Measurements from ENCODE around the gene DEFB129. TPM values are rescaled to one million over a fixed set of nuclear protein-coding genes. Genes with fewer than 3 reads are reported as not detected.

Gene DEFB129
- total and polyA plus RNA-seq, 2 experiments from 2014 or later: not detected

- ATAC-seq: no peak
- TF ChIP-seq CREB1 (CRISPR knock-in tag; IDR thresholded peaks at IDR 0.05; ENCODE audit: low read depth) (no peak), EZH2 (IDR thresholded peaks at IDR 0.05; ENCODE audit: low read depth, unreplicated experiment) (no peak), CTCF (conservative IDR thresholded peaks at IDR 0.05; ENCODE audit: low read depth in 2 of 2) (no peak), STAT1 (IDR thresholded peaks at IDR 0.05; ENCODE audit: unreplicated experiment) (no peak), ZNF331 (CRISPR knock-in tag; IDR thresholded peaks at IDR 0.05; ENCODE audit: low read depth) (no peak), POLR2AphosphoS5 (IDR thresholded peaks at IDR 0.05; ENCODE audit: low read depth) (no peak), NANOG (IDR thresholded peaks at IDR 0.05; ENCODE audit: borderline replicate concordance) (no peak), ZNF114 (CRISPR knock-in tag; IDR thresholded peaks at IDR 0.05) (no peak)
- Mint-ChIP-seq H3K27me3 (ENCODE audit: insufficient read depth, low read depth, poor library complexity) (peaks cover 2% of the 10 kb centered on the region), H3K4me1 (peaks cover 9% of the 10 kb centered on the region), H3K36me3 (ENCODE audit: low read depth) (no peaks in the 10 kb centered on the region), H3K4me3 (no peak overlapping the region), H3K9me3 (peaks cover 3% of the 10 kb centered on the region; the same call in 2 of the 3 replicates), H3K27ac (no peak overlapping the region)
- H2AFZ ChIP-seq: no peak overlapping the region
- peaks cover 4% of the 10 kb centered on the region; the same call in 1 of the 2 replicates for H3K9me2 ChIP-seq (ENCODE audit: insufficient read depth)
- no peak for DNase-seq (ENCODE audit: low spot score)
- no peaks in the 10 kb centered on the region for H3F3A ChIP-seq (replicated peaks; ENCODE audit: low read depth)
- no peak overlapping the region for H3K27ac ChIP-seq (ENCODE audit: low read depth)
- H3K4me2 ChIP-seq: no peak overlapping the region
- H3K79me2 ChIP-seq (replicated peaks; ENCODE audit: insufficient read depth): no peaks in the 10 kb centered on the region
- no peak overlapping the region for H3K4me3 ChIP-seq
- H4K20me1 ChIP-seq (replicated peaks; ENCODE audit: insufficient read depth): no peaks in the 10 kb centered on the region
- peaks cover 2% of the 10 kb centered on the region; the same call in 1 of the 2 replicates for H3K27me3 ChIP-seq (ENCODE audit: insufficient read depth)
- H3K4me1 ChIP-seq (ENCODE audit: insufficient read depth): peaks cover 9% of the 10 kb centered on the region
- H3K36me3 ChIP-seq (ENCODE audit: insufficient read depth): no peaks in the 10 kb centered on the region
Observed at GRCh38 chr20:184288-184687, 42.8 kb upstream of the DEFB129 start.

- peaks cover 22% of the 10 kb centered on the region for H3K9me3 Mint-ChIP-seq
- TF ChIP-seq JUNB (IDR thresholded peaks at IDR 0.05; ENCODE audit: unreplicated experiment) (no peak), NANOG (IDR thresholded peaks at IDR 0.05; ENCODE audit: borderline replicate concordance) (no peak), EZH2 (IDR thresholded peaks at IDR 0.05; ENCODE audit: low read depth, unreplicated experiment) (no peak), ZNF331 (CRISPR knock-in tag; IDR thresholded peaks at IDR 0.05; ENCODE audit: low read depth) (no peak), STAT1 (IDR thresholded peaks at IDR 0.05; ENCODE audit: unreplicated experiment) (no peak), CTCF (conservative IDR thresholded peaks at IDR 0.05; ENCODE audit: low read depth in 2 of 2) (no peak), POLR2AphosphoS5 (IDR thresholded peaks at IDR 0.05; ENCODE audit: low read depth) (no peak), CREB1 (CRISPR knock-in tag; IDR thresholded peaks at IDR 0.05; ENCODE audit: low read depth) (no peak), ETS1 (IDR thresholded peaks at IDR 0.05) (no peak), REST (IDR thresholded peaks at IDR 0.05; ENCODE audit: unreplicated experiment) (no peak)
Observed at GRCh38 chr20:187733-188132, 39.3 kb upstream of the DEFB129 start.

More at GRCh38 chr20:187733-188132, 39.3 kb upstream of the DEFB129 start:
- Histone ChIP-seq H3K27ac (ENCODE audit: low read depth) (no peak overlapping the region), H3K4me1 (ENCODE audit: insufficient read depth) (peaks cover 8% of the 10 kb centered on the region), H3F3A (replicated peaks; ENCODE audit: low read depth) (no peaks in the 10 kb centered on the region), H3K4me2 (no peak overlapping the region), H4K20me1 (replicated peaks; ENCODE audit: insufficient read depth) (no peaks in the 10 kb centered on the region), H3K9me2 (ENCODE audit: insufficient read depth) (peaks cover 7% of the 10 kb centered on the region; the same call in 1 of the 2 replicates), H3K36me3 (ENCODE audit: insufficient read depth) (no peaks in the 10 kb centered on the region), H3K27me3 (ENCODE audit: insufficient read depth) (peaks cover 2% of the 10 kb centered on the region; the same call in 1 of the 2 replicates), H3K4me3 (no peak overlapping the region), H3K79me2 (replicated peaks; ENCODE audit: insufficient read depth) (no peaks in the 10 kb centered on the region), H2AFZ (no peak overlapping the region)
- Mint-ChIP-seq H3K4me3 (no peak overlapping the region), H3K4me1 (peaks cover 8% of the 10 kb centered on the region), H3K27ac (no peak overlapping the region), H3K36me3 (ENCODE audit: low read depth) (no peaks in the 10 kb centered on the region), H3K27me3 (ENCODE audit: insufficient read depth, low read depth, poor library complexity) (peaks cover 2% of the 10 kb centered on the region)
- ATAC-seq (no peak), DNase-seq (ENCODE audit: low spot score) (no peak)

All from GM23338 (cell line).